HepG2 (cell line): ENCODE results near the gene DHRS1. TPM values are rescaled to one million over a fixed set of nuclear protein-coding genes. Genes with fewer than 3 reads are reported as not detected.

Experiments
- BORCS8-MEF2B ChIP-seq: sonication (generic); formaldehyde crosslinking; IDR thresholded peaks from 2 replicates; pipeline ENCODE4 v1.8.0; 2022; ENCODE audit warnings: mild to moderate bottlenecking, missing genetic modification reagents
- CEBPG ChIP-seq: IDR thresholded peaks from 2 replicates; pipeline ENCODE4 v1.6.1; 2016
- DDIT3 ChIP-seq: sonication (generic); formaldehyde crosslinking; IDR thresholded peaks from 2 replicates; pipeline ENCODE4 v1.4.0; 2020; ENCODE audit warnings: mild to moderate bottlenecking, missing genetic modification reagents
- DNMT3B ChIP-seq: conservative IDR thresholded peaks from 2 replicates; pipeline ENCODE4 v1.6.1; 2016; ENCODE audit warnings: missing biosample characterization, control low read depth
- ISL2 ChIP-seq: sonication (generic); formaldehyde crosslinking; IDR thresholded peaks from 2 replicates; pipeline ENCODE4 v1.5.0; 2020; ENCODE audit warnings: missing genetic modification reagents
- JDP2 ChIP-seq: sonication (generic); formaldehyde crosslinking; IDR thresholded peaks from 2 replicates; pipeline ENCODE4 v1.8.1; 2022; ENCODE audit warnings: missing genetic modification reagents, borderline replicate concordance
- KLF15 ChIP-seq: sonication (generic); formaldehyde crosslinking; IDR thresholded peaks from 2 replicates; pipeline ENCODE4 v1.8.1; 2023; ENCODE audit warnings: borderline replicate concordance, mild to moderate bottlenecking, inconsistent platforms, missing genetic modification reagents, mixed read lengths
- KLF9 ChIP-seq: IDR thresholded peaks from 2 replicates; pipeline ENCODE4 v1.6.1; 2016; ENCODE audit warnings: low read depth
- KMT2B ChIP-seq: IDR thresholded peaks from 2 replicates; pipeline ENCODE4 v1.6.1; 2016; ENCODE audit warnings: missing genetic modification reagents, missing compliant biosample characterization
- SIX1 ChIP-seq: sonication (generic); formaldehyde crosslinking; IDR thresholded peaks from 2 replicates; pipeline ENCODE4 v1.4.0; 2020; ENCODE audit warnings: missing genetic modification reagents, borderline replicate concordance
- ZBTB40 ChIP-seq, 2 experiments: fragments of 450-650 bp in 1 of 2; sonication (generic) in 1 of 2; formaldehyde crosslinking in 1 of 2; IDR thresholded peaks; 2 replicates each; pipeline versions ENCODE4 v1.6.1 to v1.8.0; 2016 to 2022; ENCODE audit warnings: antibody characterized with exemption in 1 of 2, mild to moderate bottlenecking in 1 of 2, missing genetic modification reagents in 1 of 2
- ZGPAT ChIP-seq: IDR thresholded peaks from 2 replicates; pipeline ENCODE4 v1.6.1; 2016; ENCODE audit warnings: mild to moderate bottlenecking
- ZNF224 ChIP-seq: sonication (generic); formaldehyde crosslinking; IDR thresholded peaks from 2 replicates; pipeline ENCODE4 v1.5.0; 2020; ENCODE audit warnings: mild to moderate bottlenecking, missing genetic modification reagents
- ZNF441 ChIP-seq: sonication (generic); formaldehyde crosslinking; IDR thresholded peaks from 2 replicates; pipeline ENCODE4 v1.7.0; 2021; ENCODE audit warnings: missing genetic modification reagents, borderline replicate concordance
- ZNF720 ChIP-seq: sonication (generic); formaldehyde crosslinking; IDR thresholded peaks from 2 replicates; pipeline ENCODE4 v1.4.0; 2020; ENCODE audit warnings: missing genetic modification reagents
- polyA plus RNA-seq, 8 experiments: library from polyadenylated mRNA; depleted of rRNA in 3 of 8; stranded (reverse) in 7 of 8; unstranded in 1 of 8; fragments of >200 nt; fragmentation: Illumina TruSeq in 4 of 8; extraction: Trizol in 4 of 8; gene quantifications; 2 replicates each; pipeline versions ENCODE4 v1.2.1 to v1.2.3, GENCODE V29; 2011 to 2016; ENCODE audit warnings: low read depth in 4 of 8, missing spikeins in 1 of 8, mixed read lengths in 1 of 8; ENCODE audit not compliant: insufficient read depth in 1 of 8
- total RNA-seq, 5 experiments: library from RNA; depleted of rRNA; stranded (reverse); fragments of >200 nt; fragmentation: Illumina TruSeq; extraction: Trizol; gene quantifications; 2 replicates each; pipeline ENCODE4 v1.2.3, GENCODE V29; 2016; ENCODE audit warnings: low read depth in 1 of 5
- TF ChIP-seq, protein P1 (sequence below): IDR thresholded peaks from 2 replicates; pipeline ENCODE4 v1.6.1; 2016; ENCODE audit warnings: control low read depth
- TF ChIP-seq, protein P2 (sequence below): sonication (generic); formaldehyde crosslinking; IDR thresholded peaks from 2 replicates; pipeline ENCODE4 v1.5.0; 2020; ENCODE audit warnings: mild to moderate bottlenecking, low read depth, missing genetic modification reagents, borderline replicate concordance

The DHRS1 gene
- total and polyA plus RNA-seq, 2 of the 13 experiments (the other 11 are each of a cell fraction or from before 2014, with no cell fraction given): 49.8 to 60.8 TPM

- TF ChIP-seq, protein P1, sequence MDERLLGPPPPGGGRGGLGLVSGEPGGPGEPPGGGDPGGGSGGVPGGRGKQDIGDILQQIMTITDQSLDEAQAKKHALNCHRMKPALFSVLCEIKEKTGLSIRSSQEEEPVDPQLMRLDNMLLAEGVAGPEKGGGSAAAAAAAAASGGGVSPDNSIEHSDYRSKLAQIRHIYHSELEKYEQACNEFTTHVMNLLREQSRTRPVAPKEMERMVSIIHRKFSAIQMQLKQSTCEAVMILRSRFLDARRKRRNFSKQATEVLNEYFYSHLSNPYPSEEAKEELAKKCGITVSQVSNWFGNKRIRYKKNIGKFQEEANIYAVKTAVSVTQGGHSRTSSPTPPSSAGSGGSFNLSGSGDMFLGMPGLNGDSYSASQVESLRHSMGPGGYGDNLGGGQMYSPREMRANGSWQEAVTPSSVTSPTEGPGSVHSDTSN (CRISPR knock-in tag): no peak; the same call in 1 of the 2 replicates
- TF ChIP-seq JDP2 (CRISPR knock-in tag) (no peak), KLF15 (CRISPR knock-in tag) (no peak), DNMT3B (CRISPR knock-in tag) (no peak; the same call in 1 of the 2 replicates), CEBPG (CRISPR knock-in tag) (peak; percentile 70), KLF9 (0 out of 2 replicates have a peak, but pooled peaks have one; percentile 26), SIX1 (CRISPR knock-in tag) (0 out of 2 replicates have a peak, but pooled peaks have one; percentile 36), ZBTB40 (IDR thresholded peaks at IDR 0.05) (no peak), ZBTB40 (CRISPR knock-in tag; IDR thresholded peaks at IDR 0.05) (no peak; the same call in 1 of the 2 replicates), KMT2B (CRISPR knock-in tag) (no peak; the same call in 1 of the 2 replicates), ZGPAT (CRISPR knock-in tag) (0 out of 2 replicates have a peak, but pooled peaks have one; percentile 43), ZNF224 (CRISPR knock-in tag) (no peak), DDIT3 (CRISPR knock-in tag) (no peak; the same call in 1 of the 2 replicates), ZNF720 (CRISPR knock-in tag) (no peak), ISL2 (CRISPR knock-in tag) (no peak), BORCS8-MEF2B (no peak; the same call in 1 of the 2 replicates), ZNF441 (CRISPR knock-in tag) (peak; percentile 18; the same call in 1 of the 2 replicates)
- TF ChIP-seq, protein P2, sequence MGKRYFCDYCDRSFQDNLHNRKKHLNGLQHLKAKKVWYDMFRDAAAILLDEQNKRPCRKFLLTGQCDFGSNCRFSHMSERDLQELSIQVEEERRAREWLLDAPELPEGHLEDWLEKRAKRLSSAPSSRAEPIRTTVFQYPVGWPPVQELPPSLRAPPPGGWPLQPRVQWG (CRISPR knock-in tag): no peak
Observed at GRCh38 chr14:24297190-24297964, 2.2 kb downstream of the DHRS1 start (continued).
